SK-N-SH treated with all-trans-retinoic acid at 6 μM for 48 hours (cell line): ENCODE results near the gene DPP7.

Experiments used
- ATAC-seq: fragments of 200-7000 bp; cut with Tn5 transposase; 3 replicates; pipeline ENCODE4 v1.9.1; 2020; ENCODE audit warnings: mild to moderate bottlenecking, moderate library complexity
- ARNTL ChIP-seq: fragments of 450-650 bp; formaldehyde crosslinking; IDR thresholded peaks from 2 replicates; pipeline ENCODE4 v1.5.0; 2020; ENCODE audit warnings: low read depth, mild to moderate bottlenecking, moderate library complexity, borderline replicate concordance
- BACH2 ChIP-seq: fragments of 250-450 bp; sonication (Bioruptor Pico); IDR thresholded peaks from 2 replicates; pipeline ENCODE4 v1.9.0; 2021; ENCODE audit warnings: mild to moderate bottlenecking, borderline replicate concordance
- CSDC2 ChIP-seq: fragments of 250-450 bp; sonication (Bioruptor Pico); IDR thresholded peaks from 2 replicates; pipeline ENCODE4 v1.5.0; 2020; ENCODE audit warnings: mild to moderate bottlenecking, moderate library complexity
- GLIS3 ChIP-seq: fragments of 250-450 bp; sonication (Bioruptor Pico); IDR thresholded peaks from 2 replicates; pipeline ENCODE4 v1.5.0; 2020; ENCODE audit warnings: mild to moderate bottlenecking, moderate library complexity
- ISL1 ChIP-seq: fragments of 250-450 bp; sonication (Bioruptor Pico); IDR thresholded peaks from 2 replicates; pipeline ENCODE4 v2.1.2; 2022; ENCODE audit warnings: mild to moderate bottlenecking, moderate library complexity
- PPARA ChIP-seq: fragments of 250-450 bp; sonication (Bioruptor Pico); IDR thresholded peaks from 2 replicates; pipeline ENCODE4 v1.5.0; 2020; ENCODE audit warnings: mild to moderate bottlenecking, borderline replicate concordance
- SNAI2 ChIP-seq: fragments of 250-450 bp; sonication (Bioruptor Pico); IDR thresholded peaks from 2 replicates; pipeline ENCODE4 v1.5.0; 2020; ENCODE audit warnings: mild to moderate bottlenecking, moderate library complexity
- TCF4 ChIP-seq: fragments of 250-450 bp; sonication (Bioruptor Pico); IDR thresholded peaks from 2 replicates; pipeline ENCODE4 v1.8.0; 2021; ENCODE audit warnings: mild to moderate bottlenecking, moderate library complexity, borderline replicate concordance
- TOX ChIP-seq: fragments of 250-450 bp; sonication (Bioruptor Pico); IDR thresholded peaks from 2 replicates; pipeline ENCODE4 v1.8.0; 2021; ENCODE audit warnings: mild to moderate bottlenecking, moderate library complexity, borderline replicate concordance
- ZC3H10 ChIP-seq: fragments of 250-450 bp; sonication (Bioruptor Pico); IDR thresholded peaks from 2 replicates; pipeline ENCODE4 v1.5.1; 2021; ENCODE audit warnings: mild to moderate bottlenecking, moderate library complexity
- ZFP3 ChIP-seq: fragments of 250-450 bp; sonication (Bioruptor Pico); IDR thresholded peaks from 2 replicates; pipeline ENCODE4 v1.5.0; 2020; ENCODE audit warnings: mild to moderate bottlenecking, moderate library complexity
- ZNF70 ChIP-seq: fragments of 450-650 bp; formaldehyde crosslinking; IDR thresholded peaks from 2 replicates; pipeline ENCODE4 v1.5.0; 2020; ENCODE audit warnings: mild to moderate bottlenecking, moderate library complexity
- ZNF8 ChIP-seq: fragments of 450-650 bp; formaldehyde crosslinking; IDR thresholded peaks from 2 replicates; pipeline ENCODE4 v1.5.0; 2020; ENCODE audit warnings: mild to moderate bottlenecking, moderate library complexity
- TF ChIP-seq, protein P1 (sequence below): fragments of 250-450 bp; sonication (Bioruptor Pico); IDR thresholded peaks from 2 replicates; pipeline ENCODE4 v1.5.1; 2021; ENCODE audit warnings: mild to moderate bottlenecking, moderate library complexity
- TF ChIP-seq, protein P2 (sequence below): fragments of 250-450 bp; sonication (Bioruptor Pico); IDR thresholded peaks from 2 replicates; pipeline ENCODE4 v1.5.1; 2020; ENCODE audit warnings: low read depth, mild to moderate bottlenecking, moderate library complexity
- TF ChIP-seq, protein P3 (sequence below): fragments of 250-450 bp; sonication (Bioruptor Pico); IDR thresholded peaks from 2 replicates; pipeline ENCODE4 v1.5.0; 2020; ENCODE audit warnings: mild to moderate bottlenecking, moderate library complexity
- TF ChIP-seq, protein P4 (sequence below): fragments of 250-450 bp; sonication (Bioruptor Pico); IDR thresholded peaks from 2 replicates; pipeline ENCODE4 v1.8.0; 2021; ENCODE audit warnings: low read depth, mild to moderate bottlenecking, moderate library complexity, borderline replicate concordance

DPP7 gene

DNA sequence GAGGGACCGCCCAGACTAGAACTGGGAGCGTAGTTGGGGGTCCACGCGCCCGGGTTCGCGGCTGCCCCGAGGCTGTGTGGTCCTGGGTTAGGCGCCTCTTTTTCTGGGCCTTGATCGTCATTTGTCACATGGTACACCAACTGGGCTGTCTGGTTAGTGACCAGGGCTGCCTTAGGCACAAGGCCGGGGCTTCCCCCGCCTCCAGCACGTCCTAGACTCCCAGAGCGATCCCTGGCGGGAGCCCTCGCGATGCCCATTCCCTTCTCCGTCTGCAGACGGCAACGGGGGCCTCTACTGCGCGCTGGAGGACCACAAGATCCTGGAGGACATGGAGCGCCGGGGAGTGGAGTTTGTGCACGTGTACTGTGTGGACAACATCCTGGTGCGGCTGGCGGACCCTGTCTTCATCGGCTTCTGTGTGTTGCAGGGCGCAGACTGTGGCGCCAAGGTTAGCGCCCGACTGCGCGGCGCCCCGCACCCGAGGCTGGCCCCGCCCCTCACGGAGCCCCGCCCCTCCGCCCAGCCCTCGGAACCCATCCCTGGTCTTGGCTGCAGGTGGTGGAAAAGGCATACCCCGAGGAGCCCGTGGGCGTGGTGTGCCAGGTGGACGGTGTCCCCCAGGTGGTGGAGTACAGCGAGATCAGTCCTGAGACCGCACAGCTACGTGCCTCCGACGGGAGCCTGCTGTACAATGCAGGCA lies 35.7 kb downstream of the DPP7 start:
- ATAC-seq: no peak
- no peak for TF ChIP-seq BACH2 (CRISPR knock-in tag)
- TF ChIP-seq, protein P1, sequence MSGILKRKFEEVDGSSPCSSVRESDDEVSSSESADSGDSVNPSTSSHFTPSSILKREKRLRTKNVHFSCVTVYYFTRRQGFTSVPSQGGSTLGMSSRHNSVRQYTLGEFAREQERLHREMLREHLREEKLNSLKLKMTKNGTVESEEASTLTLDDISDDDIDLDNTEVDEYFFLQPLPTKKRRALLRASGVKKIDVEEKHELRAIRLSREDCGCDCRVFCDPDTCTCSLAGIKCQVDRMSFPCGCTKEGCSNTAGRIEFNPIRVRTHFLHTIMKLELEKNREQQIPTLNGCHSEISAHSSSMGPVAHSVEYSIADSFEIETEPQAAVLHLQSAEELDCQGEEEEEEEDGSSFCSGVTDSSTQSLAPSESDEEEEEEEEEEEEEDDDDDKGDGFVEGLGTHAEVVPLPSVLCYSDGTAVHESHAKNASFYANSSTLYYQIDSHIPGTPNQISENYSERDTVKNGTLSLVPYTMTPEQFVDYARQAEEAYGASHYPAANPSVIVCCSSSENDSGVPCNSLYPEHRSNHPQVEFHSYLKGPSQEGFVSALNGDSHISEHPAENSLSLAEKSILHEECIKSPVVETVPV (CRISPR knock-in tag): no peak
- TF ChIP-seq, protein P2, sequence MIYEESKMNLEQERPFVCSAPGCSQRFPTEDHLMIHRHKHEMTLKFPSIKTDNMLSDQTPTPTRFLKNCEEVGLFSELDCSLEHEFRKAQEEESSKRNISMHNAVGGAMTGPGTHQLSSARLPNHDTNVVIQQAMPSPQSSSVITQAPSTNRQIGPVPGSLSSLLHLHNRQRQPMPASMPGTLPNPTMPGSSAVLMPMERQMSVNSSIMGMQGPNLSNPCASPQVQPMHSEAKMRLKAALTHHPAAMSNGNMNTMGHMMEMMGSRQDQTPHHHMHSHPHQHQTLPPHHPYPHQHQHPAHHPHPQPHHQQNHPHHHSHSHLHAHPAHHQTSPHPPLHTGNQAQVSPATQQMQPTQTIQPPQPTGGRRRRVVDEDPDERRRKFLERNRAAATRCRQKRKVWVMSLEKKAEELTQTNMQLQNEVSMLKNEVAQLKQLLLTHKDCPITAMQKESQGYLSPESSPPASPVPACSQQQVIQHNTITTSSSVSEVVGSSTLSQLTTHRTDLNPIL (CRISPR knock-in tag): no peak
- TF ChIP-seq TOX (CRISPR knock-in tag): no peak

DNA sequence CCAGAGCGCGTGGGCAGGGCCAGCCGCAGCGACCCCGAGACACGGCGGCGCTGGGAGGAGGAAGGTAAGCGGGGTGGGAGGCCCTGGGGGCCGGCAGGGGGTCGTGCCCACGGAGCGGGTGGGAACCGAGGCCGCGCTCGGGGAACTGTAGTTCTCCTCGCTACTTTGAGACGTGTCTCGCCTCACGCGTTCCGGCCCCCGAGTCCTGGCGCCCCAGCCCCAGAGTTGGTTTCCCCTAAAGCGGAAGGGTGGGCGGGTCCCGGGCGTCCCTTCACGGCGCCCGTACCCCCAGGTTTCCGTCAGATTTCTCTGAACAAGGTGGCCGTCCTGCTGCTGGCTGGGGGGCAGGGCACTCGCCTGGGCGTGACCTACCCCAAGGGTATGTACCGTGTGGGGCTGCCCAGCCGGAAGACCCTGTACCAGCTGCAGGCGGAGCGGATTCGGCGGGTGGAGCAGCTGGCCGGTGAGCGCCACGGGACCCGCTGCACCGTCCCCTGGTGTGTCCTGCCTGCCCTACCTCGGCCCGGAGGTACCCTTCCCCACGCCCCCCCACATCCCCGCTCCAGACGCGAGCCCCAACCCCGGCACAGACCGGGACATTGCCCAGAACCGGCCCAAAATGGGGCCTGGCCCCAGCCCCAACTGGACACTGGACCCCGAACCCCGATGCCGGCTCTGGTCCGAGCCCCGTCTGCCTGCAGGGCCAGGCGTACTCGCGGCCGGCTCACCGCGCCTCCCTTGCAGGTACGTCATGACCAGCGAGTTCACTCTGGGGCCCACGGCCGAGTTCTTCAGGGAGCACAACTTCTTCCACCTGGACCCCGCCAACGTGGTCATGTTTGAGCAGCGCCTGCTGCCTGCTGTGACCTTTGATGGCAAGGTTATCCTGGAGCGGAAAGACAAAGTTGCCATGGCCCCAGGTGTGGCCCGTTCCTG lies 36.5 kb downstream of the DPP7 start:
- no peak for TF ChIP-seq ZNF70 (CRISPR knock-in tag)
- TF ChIP-seq, protein P3, sequence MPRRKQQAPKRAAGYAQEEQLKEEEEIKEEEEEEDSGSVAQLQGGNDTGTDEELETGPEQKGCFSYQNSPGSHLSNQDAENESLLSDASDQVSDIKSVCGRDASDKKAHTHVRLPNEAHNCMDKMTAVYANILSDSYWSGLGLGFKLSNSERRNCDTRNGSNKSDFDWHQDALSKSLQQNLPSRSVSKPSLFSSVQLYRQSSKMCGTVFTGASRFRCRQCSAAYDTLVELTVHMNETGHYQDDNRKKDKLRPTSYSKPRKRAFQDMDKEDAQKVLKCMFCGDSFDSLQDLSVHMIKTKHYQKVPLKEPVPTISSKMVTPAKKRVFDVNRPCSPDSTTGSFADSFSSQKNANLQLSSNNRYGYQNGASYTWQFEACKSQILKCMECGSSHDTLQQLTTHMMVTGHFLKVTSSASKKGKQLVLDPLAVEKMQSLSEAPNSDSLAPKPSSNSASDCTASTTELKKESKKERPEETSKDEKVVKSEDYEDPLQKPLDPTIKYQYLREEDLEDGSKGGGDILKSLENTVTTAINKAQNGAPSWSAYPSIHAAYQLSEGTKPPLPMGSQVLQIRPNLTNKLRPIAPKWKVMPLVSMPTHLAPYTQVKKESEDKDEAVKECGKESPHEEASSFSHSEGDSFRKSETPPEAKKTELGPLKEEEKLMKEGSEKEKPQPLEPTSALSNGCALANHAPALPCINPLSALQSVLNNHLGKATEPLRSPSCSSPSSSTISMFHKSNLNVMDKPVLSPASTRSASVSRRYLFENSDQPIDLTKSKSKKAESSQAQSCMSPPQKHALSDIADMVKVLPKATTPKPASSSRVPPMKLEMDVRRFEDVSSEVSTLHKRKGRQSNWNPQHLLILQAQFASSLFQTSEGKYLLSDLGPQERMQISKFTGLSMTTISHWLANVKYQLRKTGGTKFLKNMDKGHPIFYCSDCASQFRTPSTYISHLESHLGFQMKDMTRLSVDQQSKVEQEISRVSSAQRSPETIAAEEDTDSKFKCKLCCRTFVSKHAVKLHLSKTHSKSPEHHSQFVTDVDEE (CRISPR knock-in tag): no peak
- no peak for TF ChIP-seq TCF4 (CRISPR knock-in tag)
- TF ChIP-seq ZNF8 (CRISPR knock-in tag): no peak
- TF ChIP-seq ZC3H10 (CRISPR knock-in tag): no peak
- no peak for TF ChIP-seq SNAI2 (CRISPR knock-in tag)
- no peak for TF ChIP-seq CSDC2
- TF ChIP-seq, protein P4, sequence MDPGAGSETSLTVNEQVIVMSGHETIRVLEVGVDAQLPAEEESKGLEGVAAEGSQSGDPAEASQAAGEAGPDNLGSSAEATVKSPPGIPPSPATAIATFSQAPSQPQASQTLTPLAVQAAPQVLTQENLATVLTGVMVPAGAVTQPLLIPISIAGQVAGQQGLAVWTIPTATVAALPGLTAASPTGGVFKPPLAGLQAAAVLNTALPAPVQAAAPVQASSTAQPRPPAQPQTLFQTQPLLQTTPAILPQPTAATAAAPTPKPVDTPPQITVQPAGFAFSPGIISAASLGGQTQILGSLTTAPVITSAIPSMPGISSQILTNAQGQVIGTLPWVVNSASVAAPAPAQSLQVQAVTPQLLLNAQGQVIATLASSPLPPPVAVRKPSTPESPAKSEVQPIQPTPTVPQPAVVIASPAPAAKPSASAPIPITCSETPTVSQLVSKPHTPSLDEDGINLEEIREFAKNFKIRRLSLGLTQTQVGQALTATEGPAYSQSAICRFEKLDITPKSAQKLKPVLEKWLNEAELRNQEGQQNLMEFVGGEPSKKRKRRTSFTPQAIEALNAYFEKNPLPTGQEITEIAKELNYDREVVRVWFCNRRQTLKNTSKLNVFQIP: no peak
- no peak for TF ChIP-seq ISL1 (CRISPR knock-in tag)
- TF ChIP-seq GLIS3 (CRISPR knock-in tag): no peak
- TF ChIP-seq TOX (CRISPR knock-in tag): no peak
- TF ChIP-seq, protein P2 (CRISPR knock-in tag): no peak

DNA sequence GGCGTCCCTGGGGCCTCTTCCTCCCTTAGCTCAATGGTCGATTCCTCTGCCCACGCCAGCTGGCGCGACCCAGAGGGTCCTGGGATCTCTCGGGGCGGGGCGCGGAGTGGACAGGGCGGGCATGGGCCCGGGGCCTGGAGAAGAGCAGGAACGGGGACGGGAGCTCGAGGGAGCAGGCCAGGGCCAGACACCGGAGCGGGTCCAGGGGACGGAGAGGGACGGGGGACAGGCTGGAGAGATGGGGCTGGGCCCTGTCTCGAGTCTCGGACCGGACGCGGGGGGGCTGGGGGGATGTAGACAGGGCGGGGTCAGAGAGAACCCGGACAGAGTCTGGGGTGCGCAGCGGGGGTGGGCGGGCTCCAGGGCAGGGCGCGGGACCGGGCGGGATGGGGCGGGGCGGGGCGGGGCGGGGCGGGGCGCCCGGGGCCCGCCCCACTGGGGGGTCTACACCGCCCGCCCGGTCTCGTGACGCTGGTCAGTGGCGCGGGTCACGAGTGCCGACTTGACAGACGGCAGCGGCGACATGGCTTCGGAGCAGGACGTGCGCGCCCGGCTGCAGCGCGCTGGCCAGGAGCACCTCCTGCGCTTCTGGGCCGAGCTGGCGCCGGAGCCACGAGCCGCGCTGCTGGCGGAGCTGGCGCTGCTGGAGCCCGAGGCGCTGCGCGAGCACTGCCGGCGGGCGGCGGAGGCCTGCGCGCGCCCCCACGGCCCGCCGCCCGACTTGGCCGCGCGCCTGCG lies 37.4 kb downstream of the DPP7 start, which contains the start of gene UAP1L1:
UAP1L1 (plus strand) TSS at position 508 of the 738 bp plus-strand sequence; CDS start at position 524, 16 bp downstream.
- peak; percentile 73 for ATAC-seq
- TF ChIP-seq PPARA (no peak), ZFP3 (CRISPR knock-in tag) (no peak), ARNTL (CRISPR knock-in tag) (no peak)

More for the DNA sequence above, 36.5 kb downstream of the DPP7 start:
- ATAC-seq: peak; percentile 12; the same call in 1 of the 3 replicates
